GM19239 (cell line): Measurements from ENCODE around the gene TNPO2.
A peak's percentile ranks its signal among the peaks of the same experiment; 100 is the strongest.
"Not testable (repeated sequence)": the region's sequence is repeated elsewhere in the genome, so short reads cannot be mapped to it uniquely, and the experiment has no call there.

Experiments used
- DNase-seq: peaks from one replicate; pipeline ENCODE4 v3.0.0; 2011; ENCODE audit warnings: low spot score; ENCODE audit not compliant: insufficient read length
- FAIRE-seq: peaks from 2 replicates; lab custom pipeline; 2011; peaks lifted over from hg19 to GRCh38; lab: Jason Lieb, UNC

The TNPO2 gene

DNA sequence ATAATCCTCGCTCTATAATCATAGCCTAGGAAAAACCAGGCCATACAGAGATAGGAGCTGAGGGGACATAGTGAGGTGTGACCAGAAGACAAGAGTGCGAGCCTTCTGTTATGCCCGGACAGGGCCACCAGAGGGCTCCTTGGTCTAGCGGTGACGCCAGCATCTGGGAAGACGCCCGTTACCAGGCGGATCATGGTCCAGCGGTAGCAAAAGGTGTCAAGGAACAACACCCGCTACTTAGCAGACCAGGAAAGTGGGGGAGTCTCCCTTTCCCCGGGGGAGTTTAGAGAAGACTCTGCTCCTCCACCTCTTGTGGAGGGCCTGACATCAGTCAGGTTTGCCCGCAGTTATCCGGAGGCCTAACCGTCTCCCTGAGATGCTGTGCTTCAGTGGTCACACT lies 11.7 kb downstream of the TNPO2 start:
- not testable (repeated sequence) for FAIRE-seq, DNase-seq

DNA sequence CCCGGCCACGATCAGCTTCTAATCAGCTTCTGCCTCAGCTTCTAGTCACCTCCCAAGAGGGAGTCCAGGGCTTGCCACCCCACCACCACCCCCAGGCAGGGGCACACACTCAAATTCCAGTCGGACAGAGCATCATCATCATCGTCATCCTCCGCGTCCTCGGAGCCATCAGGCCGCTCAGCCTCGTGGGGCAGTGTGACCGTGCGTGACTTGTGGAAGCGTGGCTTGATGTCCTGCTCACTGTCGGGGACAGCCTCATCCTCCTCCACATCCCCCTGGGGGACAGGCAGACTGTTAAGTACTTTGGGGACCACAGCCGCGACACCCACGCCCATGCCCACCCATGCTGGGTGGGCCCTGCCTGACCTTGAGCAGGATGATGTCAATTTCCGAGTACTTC lies 12.5 kb downstream of the TNPO2 start:
- DNase-seq (no peak), FAIRE-seq (no peak)

DNA sequence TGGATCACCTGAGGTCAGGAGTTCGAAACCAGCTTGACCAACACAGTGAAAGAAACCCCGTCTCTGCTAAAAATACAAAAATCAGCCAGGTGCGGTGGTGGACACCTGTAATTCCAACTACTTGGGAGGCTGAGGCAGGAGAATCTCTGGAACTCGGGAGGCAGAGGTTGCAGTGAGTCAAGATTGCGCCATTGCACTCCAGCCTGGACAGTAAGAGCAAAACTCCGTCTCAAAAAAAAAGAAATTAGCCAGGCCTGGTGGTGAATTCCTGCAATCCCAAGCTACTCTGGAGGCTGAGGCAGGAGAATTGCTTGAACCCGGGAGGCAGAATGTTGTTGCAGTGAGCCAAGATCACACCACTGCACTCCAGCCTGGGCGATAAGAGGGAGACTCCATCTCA lies 15.1 kb downstream of the TNPO2 start:
- no peak for DNase-seq
- FAIRE-seq, result no peak

DNA sequence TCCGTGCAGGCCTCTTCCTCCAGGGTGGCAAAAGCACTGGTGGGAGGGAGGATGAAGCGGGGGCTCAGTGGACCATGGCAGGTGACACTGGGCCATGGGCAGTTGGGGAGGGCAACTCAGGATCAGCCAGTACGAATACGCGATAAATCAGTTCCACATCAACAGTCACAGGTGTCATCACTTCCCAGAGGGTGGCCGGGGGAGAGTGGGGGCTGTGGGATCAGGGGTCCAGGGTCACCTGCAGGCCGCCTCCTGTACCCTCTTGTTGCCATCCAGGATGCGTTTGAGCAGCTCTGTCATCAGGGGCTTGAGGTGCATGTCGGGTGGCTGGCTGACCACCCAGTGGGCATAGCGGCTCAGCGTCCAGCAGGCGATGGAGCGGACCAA lies 17.4 kb downstream of the TNPO2 start:
- no peak for FAIRE-seq
- no peak for DNase-seq

DNA sequence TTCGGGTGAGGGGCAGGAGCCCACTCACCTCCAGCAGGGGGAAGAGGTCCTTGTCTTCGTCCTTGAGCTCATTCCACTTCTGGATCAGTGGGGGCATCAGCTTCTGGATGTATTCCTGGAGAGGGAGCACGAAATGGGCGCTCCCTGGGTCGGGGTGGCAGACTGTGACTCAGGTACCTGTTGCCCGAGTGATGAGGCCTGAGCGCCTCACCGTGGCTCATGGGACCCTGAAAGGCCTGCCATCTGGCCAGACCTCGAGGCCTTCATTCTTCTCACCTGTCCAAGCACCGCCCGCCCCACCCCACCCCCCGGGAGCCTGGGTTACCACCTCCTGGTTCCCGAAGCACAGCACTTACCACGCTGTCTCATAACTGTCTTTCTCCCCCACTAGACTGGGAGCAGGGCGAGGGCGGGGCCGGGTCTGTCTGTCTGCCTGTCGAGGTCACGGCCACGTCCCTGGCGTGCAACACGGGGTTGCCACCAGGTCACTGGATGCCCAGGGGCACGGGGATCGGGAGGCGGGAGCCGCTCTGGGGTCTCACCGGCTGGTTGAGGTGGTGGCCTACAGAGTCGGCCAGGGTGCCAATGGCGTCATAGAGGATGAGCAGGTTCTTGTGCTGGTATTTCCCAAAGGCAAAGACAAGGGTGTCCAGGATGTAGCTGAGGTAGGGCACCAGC lies 17.9 kb downstream of the TNPO2 start:
- FAIRE-seq, result no peak
- no peak for DNase-seq

DNA sequence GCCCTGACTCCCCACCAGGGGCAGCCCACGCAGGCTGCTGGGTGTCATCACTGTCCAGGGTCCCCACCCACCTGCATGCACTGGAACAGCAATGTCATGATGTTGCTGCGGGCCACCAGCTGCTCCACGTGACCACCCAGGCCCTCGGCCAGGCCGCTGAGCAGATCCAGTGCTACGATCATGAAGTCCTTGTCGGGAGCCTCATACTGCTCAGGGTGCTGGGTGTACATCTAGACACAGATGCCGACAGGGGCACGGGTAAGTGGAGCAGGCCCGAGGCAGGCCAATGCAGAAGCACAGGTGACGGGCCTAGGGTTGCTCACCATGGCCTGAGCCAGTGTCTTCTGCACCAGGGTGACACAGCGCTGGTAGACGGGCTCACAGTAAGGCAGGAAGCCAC lies 18.6 kb downstream of the TNPO2 start:
- DNase-seq (no peak), FAIRE-seq (no peak)

DNA sequence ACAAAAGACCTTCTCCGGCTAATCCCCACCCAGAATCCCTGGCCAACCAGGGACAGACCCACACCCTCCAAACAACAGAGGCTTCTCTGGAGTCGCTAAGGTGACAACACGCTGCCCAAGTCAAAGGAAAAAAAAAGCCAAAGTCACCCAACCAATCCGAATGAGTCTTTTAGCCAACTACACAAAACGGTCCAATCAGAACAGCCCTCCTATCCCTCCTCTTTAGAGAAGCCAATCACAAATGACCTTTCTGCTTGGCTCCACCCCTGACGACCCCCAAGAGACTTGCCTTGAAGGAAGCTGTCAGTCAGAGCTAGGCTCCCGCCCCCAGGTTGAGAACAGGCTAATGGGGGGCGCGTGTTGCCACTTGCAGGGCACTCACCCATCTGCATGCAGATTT lies 20.7 kb downstream of the TNPO2 start:
- FAIRE-seq, result no peak
- no peak for DNase-seq

DNA sequence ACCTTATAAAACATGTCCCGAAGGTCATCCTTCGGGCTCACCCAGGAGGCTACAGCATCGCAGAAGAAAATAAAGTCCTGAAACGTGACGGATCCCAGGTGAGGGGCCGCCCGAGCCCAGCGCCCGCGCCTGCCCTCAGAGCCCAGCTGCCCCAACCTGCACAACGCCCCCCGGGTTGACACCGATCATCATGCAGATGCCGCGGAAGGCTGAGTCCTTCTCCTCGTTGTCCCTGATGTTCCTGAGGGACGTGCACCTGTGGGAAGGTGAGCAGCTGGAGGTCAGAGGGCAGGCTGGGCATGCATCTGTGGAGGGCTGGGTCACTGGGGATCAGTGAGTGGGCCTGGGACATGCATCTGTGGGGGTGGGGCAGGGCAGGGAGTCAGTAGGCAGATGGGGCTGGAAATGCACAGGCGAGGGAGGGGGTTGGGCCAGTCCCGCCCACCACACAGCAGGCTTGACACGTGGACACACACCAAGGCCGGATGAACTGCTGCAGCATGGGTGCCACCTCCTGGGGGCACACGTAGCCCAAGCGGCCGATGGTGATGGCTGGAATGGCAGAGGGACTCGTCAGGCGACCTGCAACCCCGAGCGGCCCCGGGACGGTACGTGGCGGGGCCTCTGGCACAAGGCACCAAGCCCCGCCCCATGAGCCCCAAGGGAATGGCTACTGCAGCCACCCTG lies 22.0 kb downstream of the TNPO2 start:
- no peak for FAIRE-seq

DNA sequence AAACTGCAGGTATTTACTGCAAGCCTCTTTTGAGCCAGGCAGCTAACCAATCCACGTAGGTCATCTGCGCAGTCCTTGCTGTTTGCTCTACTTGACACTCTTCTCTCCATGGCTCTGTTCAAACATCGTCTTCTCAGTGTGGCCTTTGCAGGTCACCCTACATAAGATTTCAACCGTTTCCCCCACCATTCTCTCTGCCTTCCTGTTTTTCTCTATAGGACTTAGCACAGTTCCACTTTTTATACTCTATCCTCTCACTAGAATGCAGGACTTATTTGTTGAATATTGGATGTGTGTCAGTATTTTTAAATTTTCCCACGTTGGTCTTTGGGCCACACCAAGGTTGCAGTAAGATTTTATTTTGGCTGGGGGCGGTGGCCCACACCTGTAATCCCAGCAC lies 25.6 kb downstream of the TNPO2 start:
- DNase-seq (no peak), FAIRE-seq (no peak)

More for the DNA sequence above, 22.0 kb downstream of the TNPO2 start:
- no peak for DNase-seq

DNA sequence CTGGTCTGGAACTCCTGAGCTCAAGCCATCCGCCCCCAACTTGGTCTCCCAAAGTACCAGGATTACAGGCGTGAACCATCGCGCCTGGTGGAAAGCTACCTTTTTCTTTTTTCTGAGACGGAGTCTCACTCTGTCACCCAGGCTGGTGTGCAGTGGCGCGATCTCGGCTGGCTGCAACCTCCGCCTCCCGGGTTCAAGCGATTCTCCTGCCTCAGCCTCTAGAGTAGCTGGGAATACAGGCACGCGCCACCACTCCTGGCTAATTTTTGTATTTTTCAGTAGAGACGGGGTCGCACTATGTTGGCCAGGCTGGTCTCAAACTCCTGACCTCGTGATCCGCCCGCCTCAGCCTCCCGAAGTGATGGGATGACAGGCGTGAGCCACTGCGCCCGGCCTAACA lies 26.3 kb downstream of the TNPO2 start:
- DNase-seq, FAIRE-seq: not testable (repeated sequence)

DNA sequence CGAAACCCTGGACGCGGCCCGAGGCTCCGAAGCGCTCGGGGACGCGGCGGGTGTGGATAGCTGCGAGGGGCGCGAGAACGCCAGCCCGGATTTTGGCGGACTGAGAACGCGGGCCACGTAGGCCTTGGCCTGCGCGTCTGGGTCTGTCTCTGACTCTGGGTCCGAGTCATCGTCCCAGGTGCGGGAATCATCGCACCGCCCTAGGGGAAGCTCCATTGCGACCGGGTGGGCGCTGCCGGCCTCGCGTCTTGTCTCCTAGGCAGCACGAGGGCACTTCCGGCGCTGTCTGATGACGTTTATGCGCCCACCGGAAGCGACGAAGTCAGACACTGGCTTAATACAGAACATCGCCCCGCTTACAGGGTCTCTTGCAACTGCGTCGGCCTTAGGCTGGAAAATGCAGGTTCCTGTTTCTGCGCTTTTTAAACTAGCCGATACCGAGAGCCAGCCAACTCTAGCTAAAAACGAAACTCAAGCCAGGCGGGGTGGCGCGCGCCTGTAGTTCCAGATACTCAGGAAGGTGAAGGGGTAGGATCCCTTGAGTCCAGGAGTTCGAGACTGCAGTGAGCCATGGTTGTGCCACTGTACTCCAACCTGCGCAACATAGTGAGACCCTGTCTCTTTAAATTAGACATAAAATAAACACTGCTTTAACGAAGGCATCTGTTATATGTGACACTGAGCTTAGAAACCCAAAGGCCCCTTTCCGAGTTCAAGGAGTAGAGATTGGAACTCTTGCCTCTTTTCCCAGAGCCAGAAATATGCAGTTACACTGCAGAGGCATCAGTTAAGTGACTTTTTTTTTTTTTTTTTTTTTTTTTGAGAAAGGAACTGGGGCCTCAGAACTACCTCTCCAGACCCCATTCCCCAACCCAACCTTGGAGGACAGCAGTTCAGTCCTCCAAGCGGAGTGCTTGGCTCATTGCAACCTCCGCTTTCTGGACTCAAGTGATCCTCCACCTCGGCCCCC lies 27.1 kb downstream of the TNPO2 start, which contains the start of gene FBXW9:
TSS of gene FBXW9 (minus strand) at position 266 of the 970 bp plus-strand sequence. CDS start at position 216, 50 bp downstream.
- FAIRE-seq (peak; percentile 94), DNase-seq (peak; percentile 100)

DNA sequence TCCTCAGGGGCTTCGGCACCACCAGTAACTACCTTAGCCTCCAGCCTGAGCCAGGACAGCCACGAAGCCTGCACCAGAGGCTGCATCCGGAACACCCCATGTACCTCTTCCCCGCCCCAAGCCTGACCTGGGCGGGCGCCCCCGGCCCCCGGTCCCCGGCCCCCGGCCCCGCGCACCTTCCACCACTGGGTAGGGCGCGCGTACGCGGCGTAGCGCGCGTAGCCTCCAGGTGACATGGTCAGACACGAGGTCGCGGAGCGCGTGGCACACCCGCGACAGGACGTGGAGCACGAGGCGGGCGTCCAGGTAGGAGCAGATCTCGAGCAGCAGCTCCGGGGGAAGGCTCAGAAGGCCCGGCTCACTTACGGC lies 27.8 kb downstream of the TNPO2 start:
- DNase-seq (peak; percentile 28), FAIRE-seq (no peak)

DNA sequence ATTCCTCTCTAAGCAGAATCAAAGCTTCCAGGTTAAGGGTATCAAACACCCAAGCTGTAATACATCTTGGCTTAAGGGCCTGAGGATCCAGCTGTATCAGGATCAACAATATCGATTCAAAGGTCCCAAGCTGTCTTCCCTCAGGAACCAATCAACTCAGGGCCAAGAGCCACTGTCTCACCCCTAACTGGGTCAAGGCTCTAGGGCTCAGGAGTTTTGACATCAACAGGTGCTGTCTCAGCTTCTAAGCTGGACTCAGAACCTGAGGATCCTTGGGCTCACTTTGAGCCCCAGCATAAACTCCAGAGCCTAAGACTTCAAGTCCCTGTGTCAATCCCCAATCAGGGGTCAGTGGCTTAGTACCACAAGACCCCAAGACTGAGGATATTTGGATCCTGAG lies 28.2 kb downstream of the TNPO2 start:
- DNase-seq (no peak), FAIRE-seq (no peak)

DNA sequence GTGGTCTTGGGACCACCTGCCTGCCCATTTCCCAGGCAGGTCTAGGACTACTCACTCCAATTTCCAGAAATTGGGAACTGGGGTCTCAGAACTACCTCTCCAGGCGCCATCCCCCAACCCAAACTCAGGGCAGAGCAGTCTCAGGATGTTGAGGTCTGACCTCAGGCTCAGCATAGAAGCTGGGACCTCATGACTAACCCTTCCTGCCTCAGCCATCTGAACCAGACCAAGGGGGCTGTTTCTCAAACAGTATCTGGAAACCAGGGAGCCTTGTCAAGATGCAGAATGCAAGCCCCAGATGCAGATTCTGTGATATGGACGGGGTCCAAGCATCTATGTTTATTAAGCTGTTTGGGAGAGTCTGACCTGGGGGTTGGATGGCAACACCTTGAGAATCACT lies 28.6 kb downstream of the TNPO2 start:
- DNase-seq (no peak), FAIRE-seq (no peak)

DNA sequence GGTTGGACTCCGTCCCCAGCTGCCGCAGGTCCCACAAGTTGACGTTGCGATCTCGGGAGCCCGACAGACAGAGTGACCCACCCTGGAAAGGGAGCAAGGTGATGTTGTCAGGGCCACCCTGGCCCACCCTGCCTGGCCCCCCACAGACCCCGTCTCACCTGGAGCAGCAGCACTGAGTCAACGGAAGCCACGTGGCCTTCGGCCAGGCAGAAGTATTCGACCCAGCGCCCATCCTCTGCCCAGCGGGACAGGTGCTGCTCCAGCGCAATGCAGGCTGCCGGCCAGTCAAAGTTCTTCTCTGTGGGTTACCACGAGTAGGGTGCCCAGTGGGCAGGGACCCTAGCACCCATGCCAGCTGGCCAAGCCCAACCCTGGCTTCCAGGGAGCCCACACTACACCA lies 29.1 kb downstream of the TNPO2 start:
- no peak for FAIRE-seq
- no peak for DNase-seq

DNA sequence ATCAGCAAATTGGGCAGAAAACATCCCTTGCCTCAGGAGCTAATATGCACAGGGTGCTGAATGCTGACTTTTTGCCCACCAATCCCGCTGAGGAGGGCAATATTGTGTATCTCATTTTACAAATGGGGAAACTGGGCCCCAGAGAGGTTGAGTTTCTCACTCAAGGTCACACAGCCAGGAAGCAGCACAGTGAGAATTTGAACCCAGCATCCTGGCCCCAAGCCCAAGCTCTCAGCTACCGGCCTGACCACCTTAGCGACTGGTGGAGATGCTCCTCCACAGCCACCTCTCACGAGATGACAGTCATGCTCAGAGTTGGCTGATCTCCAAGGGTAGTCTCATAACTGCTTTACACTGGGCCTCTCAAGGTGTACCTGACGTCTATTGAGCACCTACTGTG lies 30.8 kb downstream of the TNPO2 start:
- FAIRE-seq, result no peak
- DNase-seq, result no peak

DNA sequence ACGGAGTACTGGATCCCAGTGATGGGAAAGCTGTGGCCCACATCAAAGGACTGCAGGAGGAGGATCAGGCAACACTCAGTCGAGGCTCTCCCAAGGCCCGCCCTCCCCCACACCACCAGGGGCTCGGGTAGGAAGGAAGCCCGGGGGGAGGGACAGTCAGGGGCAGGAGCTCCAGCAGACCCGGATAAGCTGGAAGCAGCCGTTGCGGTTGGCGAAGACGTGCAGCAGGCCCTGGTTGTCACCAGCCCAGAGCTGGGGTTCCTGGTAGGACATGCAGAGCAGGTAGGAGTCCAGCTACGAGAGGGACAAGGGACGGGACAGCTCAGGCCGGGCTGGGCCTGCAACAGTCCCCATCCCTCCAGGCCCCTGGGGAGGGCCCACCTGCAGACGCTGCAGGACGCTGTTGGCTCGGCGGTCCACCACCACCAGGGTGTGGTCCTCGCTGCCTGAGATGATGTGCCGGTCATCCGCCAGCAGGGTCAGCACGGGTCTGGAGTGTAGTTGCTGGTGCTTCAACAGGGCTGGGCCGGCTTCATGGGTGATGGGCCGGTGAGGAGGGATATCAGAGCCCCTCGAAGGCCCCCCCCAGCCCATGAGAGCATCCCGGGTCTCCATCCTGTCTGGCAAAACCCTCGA lies 34.0 kb downstream of the TNPO2 start:
- FAIRE-seq (no peak), DNase-seq (no peak)

DNA sequence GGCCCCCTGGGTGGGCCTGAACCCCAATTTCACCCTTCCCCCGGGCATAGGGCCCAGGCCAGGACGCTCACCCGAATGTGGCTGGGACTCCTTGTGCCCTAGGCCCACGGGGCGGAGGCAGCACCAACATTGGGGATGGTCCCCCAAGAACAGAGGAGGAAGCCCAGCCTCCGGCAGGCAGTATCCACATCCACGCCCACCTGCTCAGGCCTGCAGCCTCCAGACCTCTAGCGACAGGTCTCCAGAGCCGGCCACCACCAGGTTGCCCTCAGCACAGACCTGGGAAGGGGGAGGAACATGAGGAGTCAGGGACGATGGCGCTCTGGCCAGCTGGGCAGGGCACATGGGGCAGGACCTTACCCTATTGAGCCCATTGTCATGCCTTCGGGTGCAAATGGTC lies 34.7 kb downstream of the TNPO2 start:
- FAIRE-seq (no peak), DNase-seq (no peak)

DNA sequence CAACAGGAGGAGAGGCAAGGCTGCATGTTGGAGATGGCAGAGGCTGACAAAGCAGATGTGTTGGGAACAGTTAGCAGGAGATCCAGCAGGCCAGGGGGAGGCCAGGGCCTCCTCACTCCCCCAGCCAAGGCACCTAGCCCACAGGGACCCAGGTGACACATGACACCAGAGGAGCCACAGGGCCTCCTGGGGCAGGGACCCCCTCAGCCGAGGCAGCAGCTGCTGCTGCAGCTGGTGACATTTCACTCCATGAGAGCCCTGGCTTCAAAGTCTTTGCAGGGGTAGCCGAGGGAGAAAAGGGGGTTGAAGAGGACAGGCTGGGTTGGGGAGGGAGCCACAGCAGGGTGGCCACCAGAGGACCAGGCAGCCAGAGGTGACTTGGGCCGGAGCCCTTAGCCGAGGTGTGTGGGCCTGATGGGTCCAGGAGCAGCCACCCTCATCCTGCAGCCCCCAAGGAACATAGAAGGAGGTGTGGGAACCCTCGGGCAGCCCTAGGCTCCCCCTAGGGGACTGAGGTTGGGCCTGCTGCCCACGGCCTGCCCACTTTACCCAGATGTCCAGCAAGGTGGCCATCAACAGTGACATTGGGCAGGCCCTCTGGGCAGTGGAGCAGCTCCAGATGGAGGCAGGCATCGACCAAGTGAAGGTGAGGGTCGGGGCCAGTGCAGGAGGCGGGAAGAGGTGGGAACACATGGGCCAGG lies 36.1 kb downstream of the TNPO2 start, which contains the start of gene GNG14:
TSS of gene GNG14 (plus strand) at position 503 of the 701 bp plus-strand sequence. CDS start at position 554, 51 bp downstream.
- no peak for FAIRE-seq
- DNase-seq, result no peak

DNA sequence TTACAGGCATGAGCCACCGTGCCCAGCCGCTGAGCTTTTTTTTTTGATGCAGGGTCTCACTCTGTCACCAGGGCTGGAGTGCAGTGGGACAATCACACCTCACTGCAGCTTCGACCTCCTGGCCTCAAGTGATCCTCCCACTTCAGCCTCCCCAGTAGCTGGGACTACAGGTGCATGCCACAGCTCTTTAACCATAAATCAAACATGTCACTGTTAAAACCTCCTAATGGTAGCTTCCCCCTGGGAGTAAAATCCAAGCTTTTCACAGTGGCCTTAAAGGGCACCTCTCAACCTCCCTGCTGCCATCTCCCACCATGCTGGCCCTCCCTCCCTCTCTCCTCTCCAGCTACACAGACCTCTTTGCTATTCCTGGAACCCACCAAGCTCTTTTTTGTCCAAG lies 37.9 kb downstream of the TNPO2 start:
- DNase-seq, result no peak
- no peak for FAIRE-seq
